ENCODE measurements around the gene FAM135A.

DNA sequence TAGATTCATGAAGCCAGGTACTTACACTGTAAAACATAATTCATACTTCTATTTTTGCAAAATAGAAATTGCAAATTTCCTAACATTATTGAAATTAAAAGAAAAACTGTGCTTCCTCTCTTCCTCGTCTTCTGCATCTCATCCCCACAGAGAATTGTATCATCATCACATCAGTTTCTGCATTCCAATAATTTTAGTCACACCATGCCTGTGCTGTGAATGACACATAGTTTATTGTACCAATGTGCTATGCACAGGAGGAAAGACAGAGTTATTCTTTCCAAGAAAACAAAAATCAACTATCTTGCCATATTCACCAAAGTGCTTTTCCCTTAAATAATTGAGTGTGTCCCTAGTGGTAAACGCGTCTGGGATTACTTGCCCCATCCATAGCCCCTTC, 38.1 kb upstream of the FAM135A start:
- no peak for TF ChIP-seq EP300 (IDR thresholded peaks at IDR 0.05)
- TF ChIP-seq CTCF (IDR thresholded peaks at IDR 0.05), result no peak
- no peak for TF ChIP-seq POLR2A (IDR thresholded peaks at IDR 0.05)
- no peak for TF ChIP-seq POLR2AphosphoS5 (IDR thresholded peaks at IDR 0.05)
